GM23338 (cell line): ENCODE results near the gene TRIM42. TPM values are rescaled to one million over a fixed set of nuclear protein-coding genes. Genes with fewer than 3 reads are reported as not detected.

ENCODE experiments used
- CREB1 ChIP-seq: fragments of 250-450 bp; sonication (Bioruptor Pico); IDR thresholded peaks from 2 replicates; pipeline ENCODE4 v1.5.0; 2020; ENCODE audit warnings: low read depth, mild to moderate bottlenecking, moderate library complexity
- EZH2 ChIP-seq: fragments of 200-600 bp; sonication (generic); IDR thresholded peaks from one replicate; pipeline ENCODE4 v1.8.0; 2017; ENCODE audit warnings: antibody characterized with exemption, mild to moderate bottlenecking, low read depth; ENCODE audit not compliant: unreplicated experiment
- EZH2phosphoT487 ChIP-seq: fragments of 200-600 bp; sonication (generic); IDR thresholded peaks from one replicate; pipeline ENCODE4 v1.8.1; 2018; ENCODE audit warnings: antibody characterized with exemption; ENCODE audit not compliant: unreplicated experiment
- JUNB ChIP-seq: IDR thresholded peaks from one replicate; pipeline ENCODE4 v1.6.1; 2016; ENCODE audit warnings: antibody characterized with exemption; ENCODE audit not compliant: unreplicated experiment
- POLR2AphosphoS5 ChIP-seq: IDR thresholded peaks from 2 replicates; pipeline ENCODE4 v1.6.1; 2016; ENCODE audit warnings: antibody characterized with exemption, low read depth
- STAT1 ChIP-seq: IDR thresholded peaks from one replicate; pipeline ENCODE4 v1.6.1; 2016; ENCODE audit warnings: antibody characterized with exemption; ENCODE audit not compliant: unreplicated experiment
- ZNF114 ChIP-seq: fragments of 250-450 bp; sonication (Bioruptor Pico); IDR thresholded peaks from 2 replicates; pipeline ENCODE4 v1.5.0; 2020; ENCODE audit warnings: mild to moderate bottlenecking, moderate library complexity
- polyA plus RNA-seq: library from polyadenylated mRNA; unstranded; fragments of >200 nt; fragmentation: Nextera tagmentation; extraction: Ambion mirVana; gene quantifications from 2 replicates; pipeline ENCODE4 v1.2.1, GENCODE V29; 2016
- total RNA-seq: library from RNA; depleted of rRNA; stranded (reverse); fragments of >200 nt; shearing (Covaris generic); gene quantifications from 2 replicates; pipeline ENCODE4 v1.2.3, GENCODE V29; 2014
- TF ChIP-seq, protein P1 (sequence below): fragments of 250-450 bp; sonication (Bioruptor Pico); IDR thresholded peaks from 2 replicates; pipeline ENCODE4 v1.5.0; 2020; ENCODE audit warnings: mild to moderate bottlenecking, moderate library complexity
- TF ChIP-seq, protein P2 (sequence below), 2 experiments: fragments of 200-600 bp in 1 of 2; sonication (generic) in 1 of 2; conservative IDR thresholded peaks; 2 replicates each; pipeline versions ENCODE4 v1.5.1 to v1.6.1; 2016 to 2017; ENCODE audit warnings: antibody characterized with exemption in 2 of 2, low read depth in 2 of 2, mild to moderate bottlenecking in 2 of 2, moderate library complexity in 1 of 2

The TRIM42 gene
- total and polyA plus RNA-seq, 2 experiments from 2014 or later = not detected

GRCh38 chr3:140686948-140687347, 9.1 kb downstream of the TRIM42 start (continued):
- TF ChIP-seq, protein P1, sequence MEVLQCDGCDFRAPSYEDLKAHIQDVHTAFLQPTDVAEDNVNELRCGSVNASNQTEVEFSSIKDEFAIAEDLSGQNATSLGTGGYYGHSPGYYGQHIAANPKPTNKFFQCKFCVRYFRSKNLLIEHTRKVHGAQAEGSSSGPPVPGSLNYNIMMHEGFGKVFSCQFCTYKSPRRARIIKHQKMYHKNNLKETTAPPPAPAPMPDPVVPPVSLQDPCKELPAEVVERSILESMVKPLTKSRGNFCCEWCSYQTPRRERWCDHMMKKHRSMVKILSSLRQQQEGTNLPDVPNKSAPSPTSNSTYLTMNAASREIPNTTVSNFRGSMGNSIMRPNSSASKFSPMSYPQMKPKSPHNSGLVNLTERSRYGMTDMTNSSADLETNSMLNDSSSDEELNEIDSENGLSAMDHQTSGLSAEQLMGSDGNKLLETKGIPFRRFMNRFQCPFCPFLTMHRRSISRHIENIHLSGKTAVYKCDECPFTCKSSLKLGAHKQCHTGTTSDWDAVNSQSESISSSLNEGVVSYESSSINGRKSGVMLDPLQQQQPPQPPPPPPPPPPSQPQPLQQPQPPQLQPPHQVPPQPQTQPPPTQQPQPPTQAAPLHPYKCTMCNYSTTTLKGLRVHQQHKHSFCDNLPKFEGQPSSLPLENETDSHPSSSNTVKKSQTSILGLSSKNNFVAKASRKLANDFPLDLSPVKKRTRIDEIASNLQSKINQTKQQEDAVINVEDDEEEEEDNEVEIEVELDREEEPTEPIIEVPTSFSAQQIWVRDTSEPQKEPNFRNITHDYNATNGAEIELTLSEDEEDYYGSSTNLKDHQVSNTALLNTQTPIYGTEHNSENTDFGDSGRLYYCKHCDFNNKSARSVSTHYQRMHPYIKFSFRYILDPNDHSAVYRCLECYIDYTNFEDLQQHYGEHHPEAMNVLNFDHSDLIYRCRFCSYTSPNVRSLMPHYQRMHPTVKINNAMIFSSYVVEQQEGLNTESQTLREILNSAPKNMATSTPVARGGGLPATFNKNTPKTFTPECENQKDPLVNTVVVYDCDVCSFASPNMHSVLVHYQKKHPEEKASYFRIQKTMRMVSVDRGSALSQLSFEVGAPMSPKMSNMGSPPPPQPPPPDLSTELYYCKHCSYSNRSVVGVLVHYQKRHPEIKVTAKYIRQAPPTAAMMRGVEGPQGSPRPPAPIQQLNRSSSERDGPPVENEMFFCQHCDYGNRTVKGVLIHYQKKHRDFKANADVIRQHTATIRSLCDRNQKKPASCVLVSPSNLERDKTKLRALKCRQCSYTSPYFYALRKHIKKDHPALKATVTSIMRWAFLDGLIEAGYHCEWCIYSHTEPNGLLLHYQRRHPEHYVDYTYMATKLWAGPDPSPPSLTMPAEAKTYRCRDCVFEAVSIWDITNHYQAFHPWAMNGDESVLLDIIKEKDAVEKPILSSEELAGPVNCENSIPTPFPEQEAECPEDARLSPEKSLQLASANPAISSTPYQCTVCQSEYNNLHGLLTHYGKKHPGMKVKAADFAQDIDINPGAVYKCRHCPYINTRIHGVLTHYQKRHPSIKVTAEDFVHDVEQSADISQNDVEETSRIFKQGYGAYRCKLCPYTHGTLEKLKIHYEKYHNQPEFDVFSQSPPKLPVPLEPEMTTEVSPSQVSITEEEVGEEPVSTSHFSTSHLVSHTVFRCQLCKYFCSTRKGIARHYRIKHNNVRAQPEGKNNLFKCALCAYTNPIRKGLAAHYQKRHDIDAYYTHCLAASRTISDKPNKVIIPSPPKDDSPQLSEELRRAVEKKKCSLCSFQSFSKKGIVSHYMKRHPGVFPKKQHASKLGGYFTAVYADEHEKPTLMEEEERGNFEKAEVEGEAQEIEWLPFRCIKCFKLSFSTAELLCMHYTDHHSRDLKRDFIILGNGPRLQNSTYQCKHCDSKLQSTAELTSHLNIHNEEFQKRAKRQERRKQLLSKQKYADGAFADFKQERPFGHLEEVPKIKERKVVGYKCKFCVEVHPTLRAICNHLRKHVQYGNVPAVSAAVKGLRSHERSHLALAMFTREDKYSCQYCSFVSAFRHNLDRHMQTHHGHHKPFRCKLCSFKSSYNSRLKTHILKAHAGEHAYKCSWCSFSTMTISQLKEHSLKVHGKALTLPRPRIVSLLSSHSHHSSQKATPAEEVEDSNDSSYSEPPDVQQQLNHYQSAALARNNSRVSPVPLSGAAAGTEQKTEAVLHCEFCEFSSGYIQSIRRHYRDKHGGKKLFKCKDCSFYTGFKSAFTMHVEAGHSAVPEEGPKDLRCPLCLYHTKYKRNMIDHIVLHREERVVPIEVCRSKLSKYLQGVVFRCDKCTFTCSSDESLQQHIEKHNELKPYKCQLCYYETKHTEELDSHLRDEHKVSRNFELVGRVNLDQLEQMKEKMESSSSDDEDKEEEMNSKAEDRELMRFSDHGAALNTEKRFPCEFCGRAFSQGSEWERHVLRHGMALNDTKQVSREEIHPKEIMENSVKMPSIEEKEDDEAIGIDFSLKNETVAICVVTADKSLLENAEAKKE (CRISPR knock-in tag) = no peak
- TF ChIP-seq ZNF114 (CRISPR knock-in tag) (no peak), JUNB (no peak), CREB1 (CRISPR knock-in tag) (no peak), EZH2phosphoT487 (no peak), POLR2AphosphoS5 (no peak), EZH2 (no peak), STAT1 (no peak)
- TF ChIP-seq, protein P2, sequence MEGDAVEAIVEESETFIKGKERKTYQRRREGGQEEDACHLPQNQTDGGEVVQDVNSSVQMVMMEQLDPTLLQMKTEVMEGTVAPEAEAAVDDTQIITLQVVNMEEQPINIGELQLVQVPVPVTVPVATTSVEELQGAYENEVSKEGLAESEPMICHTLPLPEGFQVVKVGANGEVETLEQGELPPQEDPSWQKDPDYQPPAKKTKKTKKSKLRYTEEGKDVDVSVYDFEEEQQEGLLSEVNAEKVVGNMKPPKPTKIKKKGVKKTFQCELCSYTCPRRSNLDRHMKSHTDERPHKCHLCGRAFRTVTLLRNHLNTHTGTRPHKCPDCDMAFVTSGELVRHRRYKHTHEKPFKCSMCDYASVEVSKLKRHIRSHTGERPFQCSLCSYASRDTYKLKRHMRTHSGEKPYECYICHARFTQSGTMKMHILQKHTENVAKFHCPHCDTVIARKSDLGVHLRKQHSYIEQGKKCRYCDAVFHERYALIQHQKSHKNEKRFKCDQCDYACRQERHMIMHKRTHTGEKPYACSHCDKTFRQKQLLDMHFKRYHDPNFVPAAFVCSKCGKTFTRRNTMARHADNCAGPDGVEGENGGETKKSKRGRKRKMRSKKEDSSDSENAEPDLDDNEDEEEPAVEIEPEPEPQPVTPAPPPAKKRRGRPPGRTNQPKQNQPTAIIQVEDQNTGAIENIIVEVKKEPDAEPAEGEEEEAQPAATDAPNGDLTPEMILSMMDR (conservative IDR thresholded peaks at IDR 0.05; ENCODE audit: low read depth in 2 of 2) = no peak
